Keratinocyte (primary cell): Measurements from ENCODE around the gene CD248. TPM values are rescaled to one million over a fixed set of nuclear protein-coding genes. Genes with fewer than 3 reads are reported as not detected.

ENCODE experiments used
- DNase-seq: peaks from one replicate; pipeline ENCODE4 v3.0.0-alpha.2; 2011; ENCODE audit warnings: low read depth, missing footprints, low spot score
- FAIRE-seq: peaks from 2 replicates; lab custom pipeline; 2011; peaks lifted over from hg19 to GRCh38; lab: Jason Lieb, UNC
- H2AFZ ChIP-seq: 2 replicates; pipeline ENCODE4 v1.6.0; 2012; ENCODE audit warnings: low read length, control low read depth, inconsistent platforms; ENCODE audit not compliant: control insufficient read depth
- H3K27ac ChIP-seq: 2 replicates; pipeline ENCODE4 v1.5.1; 2011; ENCODE audit warnings: low read length; ENCODE audit not compliant: control insufficient read depth, insufficient read depth
- H3K27me3 ChIP-seq: 3 replicates; pipeline ENCODE4 v1.6.0; 2011; ENCODE audit warnings: low read length; ENCODE audit not compliant: control insufficient read depth, insufficient read depth; ENCODE audit errors: extremely low read depth
- H3K36me3 ChIP-seq, 2 experiments: 2 replicates in 1 of 2; 3 replicates in 1 of 2; pipeline ENCODE4 v1.5.1; 2011; ENCODE audit warnings: low read length in 2 of 2, mild to moderate bottlenecking in 1 of 2; ENCODE audit not compliant: control insufficient read depth in 2 of 2, insufficient read depth in 2 of 2; ENCODE audit errors: extremely low read depth in 1 of 2
- H3K4me1 ChIP-seq: 3 replicates; pipeline ENCODE4 v1.5.1; 2011; ENCODE audit warnings: low read length; ENCODE audit not compliant: control insufficient read depth, insufficient read depth; ENCODE audit errors: extremely low read depth
- H3K4me2 ChIP-seq: 3 replicates; pipeline ENCODE4 v1.6.0; 2011; ENCODE audit warnings: low read depth, low read length; ENCODE audit not compliant: control insufficient read depth, insufficient read depth; ENCODE audit errors: extremely low read depth
- H3K4me3 ChIP-seq, 3 experiments: fragments of 200-600 bp in 1 of 3; sonication (generic) in 1 of 3; 2 replicates in 2 of 3; 3 replicates in 1 of 3; pipeline ENCODE4 v1.5.1; 2011 to 2016; ENCODE audit warnings: low read length in 3 of 3, mild to moderate bottlenecking in 3 of 3, control low read depth in 2 of 3, inconsistent platforms in 1 of 3, low read depth in 1 of 3, mixed read lengths in 1 of 3, mixed run types in 1 of 3, moderate library complexity in 1 of 3; ENCODE audit not compliant: control insufficient read depth in 2 of 3, insufficient read depth in 2 of 3; ENCODE audit errors: extremely low read depth in 1 of 3
- H3K79me2 ChIP-seq: 2 replicates; pipeline ENCODE4 v1.6.0; 2012; ENCODE audit warnings: low read length; ENCODE audit not compliant: control insufficient read depth, insufficient read depth
- H3K9ac ChIP-seq: 3 replicates; pipeline ENCODE4 v1.6.0; 2011; ENCODE audit warnings: low read length; ENCODE audit not compliant: control insufficient read depth, insufficient read depth; ENCODE audit errors: extremely low read depth
- H3K9me1 ChIP-seq: 3 replicates; pipeline ENCODE4 v1.6.0; 2011; ENCODE audit warnings: low read length; ENCODE audit not compliant: control insufficient read depth, insufficient read depth; ENCODE audit errors: extremely low read depth
- H3K9me3 ChIP-seq: 2 replicates; pipeline ENCODE4 v1.5.1; 2012; ENCODE audit warnings: low read depth, low read length; ENCODE audit not compliant: control insufficient read depth
- H4K20me1 ChIP-seq: 3 replicates; pipeline ENCODE4 v1.6.0; 2011; ENCODE audit warnings: low read length; ENCODE audit not compliant: control insufficient read depth, insufficient read depth; ENCODE audit errors: extremely low read depth
- EZH2 ChIP-seq: IDR thresholded peaks from one replicate; pipeline ENCODE4 v1.6.1; 2012; ENCODE audit warnings: inconsistent platforms, mild to moderate bottlenecking, low read length, moderate library complexity
- dilution Hi-C: fragments of 300-500 bp; cut with MboI; formaldehyde crosslinking; loops from one replicate; pipeline ENCODE4 v1.7.0; 2020; ENCODE audit warnings: low sequenced_read_pairs; ENCODE audit not compliant: extremely low pct_ligation_motif_present
- polyA plus RNA-seq, 5 experiments: library from polyadenylated mRNA; depleted of rRNA in 3 of 5; stranded (reverse) in 3 of 5; stranded (forward) in 1 of 5; unstranded in 1 of 5; fragments of >200 nt; gene quantifications; 1 replicate in 1 of 5; 2 replicates in 3 of 5; 3 replicates in 1 of 5; pipeline versions ENCODE4 v1.2.1 to v1.2.3, GENCODE V29; 2011 to 2012; ENCODE audit warnings: missing spikeins in 2 of 5, low read depth in 1 of 5, low replicate concordance in 1 of 5
- TF ChIP-seq, protein P1 (sequence below), 3 experiments: IDR thresholded peaks in 1 of 3; conservative IDR thresholded peaks in 1 of 3; optimal IDR thresholded peaks in 1 of 3; 2 replicates in 2 of 3; 3 replicates in 1 of 3; pipeline versions ENCODE3 to v1.5.1; 2011; ENCODE audit warnings: low read length in 3 of 3, mild to moderate bottlenecking in 3 of 3, moderate library complexity in 2 of 3, control low read depth in 1 of 3, inconsistent platforms in 1 of 3; ENCODE audit not compliant: insufficient read depth in 2 of 3; ENCODE audit errors: extremely low read depth in 1 of 3

Gene CD248
- polyA plus RNA-seq, 1 donor (not counting 4 experiments of a cell fraction or from before 2014, with no cell fraction given) = 0.12 TPM

DNA sequence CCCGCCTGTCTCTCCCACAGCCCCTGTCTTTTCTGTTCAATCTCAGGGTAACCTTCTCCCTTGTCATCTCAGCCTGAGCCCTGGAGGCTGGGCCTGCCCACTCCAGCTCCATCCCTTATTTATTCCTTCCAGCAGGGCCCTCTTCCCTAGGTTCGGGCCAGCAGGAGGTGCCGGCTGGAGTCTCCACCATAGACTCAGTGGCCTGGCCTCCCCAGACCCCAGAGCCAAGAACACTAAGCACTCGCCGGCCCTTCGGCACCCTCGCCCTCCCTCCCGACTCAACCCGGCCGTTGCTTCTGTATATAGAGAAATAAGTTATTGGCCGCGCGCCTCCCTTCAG is 49.8 kb downstream of the CD248 start:
- peaks cover 7% of the 10 kb centered on the region for H4K20me1 ChIP-seq
- dilution Hi-C loops = no loop called here
- H3K27me3 ChIP-seq = no peaks in the 10 kb centered on the region
- no peak overlapping the region for H2AFZ ChIP-seq
- peak overlapping the region; percentile 35 to 91 (median 56) for H3K4me3 ChIP-seq
- FAIRE-seq (no peak), DNase-seq (no peak)
- peaks cover 32 to 35% of the 10 kb centered on the region in 2 experiments for H3K36me3 ChIP-seq
- H3K9me3 ChIP-seq = no peaks in the 10 kb centered on the region
- H3K4me2 ChIP-seq = peak overlapping the region; percentile 99
- peaks cover 9% of the 10 kb centered on the region for H3K4me1 ChIP-seq
- no peak overlapping the region for H3K9ac ChIP-seq
- H3K9me1 ChIP-seq = no peaks in the 10 kb centered on the region
- no peak for TF ChIP-seq EZH2
- TF ChIP-seq, protein P1, sequence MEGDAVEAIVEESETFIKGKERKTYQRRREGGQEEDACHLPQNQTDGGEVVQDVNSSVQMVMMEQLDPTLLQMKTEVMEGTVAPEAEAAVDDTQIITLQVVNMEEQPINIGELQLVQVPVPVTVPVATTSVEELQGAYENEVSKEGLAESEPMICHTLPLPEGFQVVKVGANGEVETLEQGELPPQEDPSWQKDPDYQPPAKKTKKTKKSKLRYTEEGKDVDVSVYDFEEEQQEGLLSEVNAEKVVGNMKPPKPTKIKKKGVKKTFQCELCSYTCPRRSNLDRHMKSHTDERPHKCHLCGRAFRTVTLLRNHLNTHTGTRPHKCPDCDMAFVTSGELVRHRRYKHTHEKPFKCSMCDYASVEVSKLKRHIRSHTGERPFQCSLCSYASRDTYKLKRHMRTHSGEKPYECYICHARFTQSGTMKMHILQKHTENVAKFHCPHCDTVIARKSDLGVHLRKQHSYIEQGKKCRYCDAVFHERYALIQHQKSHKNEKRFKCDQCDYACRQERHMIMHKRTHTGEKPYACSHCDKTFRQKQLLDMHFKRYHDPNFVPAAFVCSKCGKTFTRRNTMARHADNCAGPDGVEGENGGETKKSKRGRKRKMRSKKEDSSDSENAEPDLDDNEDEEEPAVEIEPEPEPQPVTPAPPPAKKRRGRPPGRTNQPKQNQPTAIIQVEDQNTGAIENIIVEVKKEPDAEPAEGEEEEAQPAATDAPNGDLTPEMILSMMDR (optimal IDR thresholded peaks at IDR 0.05 in 1 of 3, IDR thresholded peaks at IDR 0.05 in 1 of 3, conservative IDR thresholded peaks at IDR 0.05 in 1 of 3; ENCODE audit: extremely low read depth in 1 of 3, insufficient read depth in 2 of 3, low read length in 3 of 3) = no peak
- peak overlapping the region; percentile 14 for H3K27ac ChIP-seq
- peaks cover 29% of the 10 kb centered on the region for H3K79me2 ChIP-seq

DNA sequence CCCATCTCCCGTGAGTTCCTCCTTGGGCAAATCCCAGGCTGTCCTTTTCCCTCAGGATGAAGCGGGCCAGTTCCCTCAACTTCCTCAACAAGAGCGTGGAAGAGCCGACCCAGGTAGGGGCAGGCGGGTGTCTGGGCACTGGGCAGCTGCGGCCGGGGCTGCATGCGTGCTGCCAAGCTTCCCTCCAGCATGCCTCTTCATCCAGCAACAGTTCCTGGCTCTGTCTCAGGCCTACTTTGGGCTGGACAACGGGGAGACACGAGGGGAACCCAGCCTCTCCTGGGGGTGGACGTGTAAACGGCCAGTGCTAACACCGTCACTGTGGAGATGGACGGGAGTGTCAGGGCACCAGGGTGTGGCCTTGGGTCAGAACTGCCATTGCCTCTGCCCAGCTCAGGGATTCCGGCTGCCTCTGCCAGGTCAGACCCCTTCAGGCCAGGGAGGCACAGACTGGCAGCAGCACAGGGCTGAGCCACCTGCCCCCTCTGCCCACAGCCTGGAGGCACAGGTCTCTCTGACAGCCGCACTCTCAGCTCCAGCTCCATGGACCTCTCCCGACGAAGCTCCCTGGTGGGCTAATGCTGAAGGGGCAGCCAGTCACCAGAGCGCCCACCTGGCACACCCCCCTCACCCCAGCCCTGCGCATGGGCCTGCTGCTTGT is 50.3 kb downstream of the CD248 start:
- H3K4me1 ChIP-seq = peaks cover 9% of the 10 kb centered on the region
- dilution Hi-C loops = no loop called here
- H3K4me2 ChIP-seq = no peak overlapping the region
- no peak for TF ChIP-seq EZH2
- TF ChIP-seq, protein P1 (optimal IDR thresholded peaks at IDR 0.05 in 1 of 3, IDR thresholded peaks at IDR 0.05 in 1 of 3, conservative IDR thresholded peaks at IDR 0.05 in 1 of 3; ENCODE audit: extremely low read depth in 1 of 3, insufficient read depth in 2 of 3, low read length in 3 of 3) = no peak
- no peak for FAIRE-seq
- H3K79me2 ChIP-seq = peaks cover 24% of the 10 kb centered on the region
- H3K36me3 ChIP-seq = peaks cover 32 to 35% of the 10 kb centered on the region in 2 experiments
- no peaks in the 10 kb centered on the region for H3K9me3 ChIP-seq
- no peak overlapping the region for H3K9ac ChIP-seq
- H3K4me3 ChIP-seq = no peak overlapping the region
- peaks cover 2% of the 10 kb centered on the region for H4K20me1 ChIP-seq
- no peak overlapping the region for H3K27ac ChIP-seq
- DNase-seq = no peak
- no peaks in the 10 kb centered on the region for H3K9me1 ChIP-seq
- no peak overlapping the region for H2AFZ ChIP-seq
- H3K27me3 ChIP-seq = no peaks in the 10 kb centered on the region
